Mesendoderm (in vitro differentiated cells): ENCODE measurements around the gene HAVCR2. TPM values are rescaled to one million over a fixed set of nuclear protein-coding genes. Genes with fewer than 3 reads are reported as not detected.

Experiments used
- DNase-seq: peaks from one replicate; pipeline ENCODE4 v3.0.0; 2013
- H2AK5ac ChIP-seq: 2 replicates; pipeline ENCODE4 v1.6.1; 2013; ENCODE audit warnings: low read length, inconsistent platforms
- H2BK120ac ChIP-seq: 2 replicates; pipeline ENCODE4 v1.6.1; 2013; ENCODE audit warnings: low read depth, mild to moderate bottlenecking, low read length, moderate library complexity, mixed read lengths
- H2BK15ac ChIP-seq: replicated peaks from 2 replicates; pipeline ENCODE4 v1.6.1; 2013; ENCODE audit warnings: low read depth, mild to moderate bottlenecking, moderate library complexity
- H2BK5ac ChIP-seq: 2 replicates; pipeline ENCODE4 v1.6.1; 2013; ENCODE audit warnings: low read length, inconsistent platforms
- H3K18ac ChIP-seq: 2 replicates; pipeline ENCODE4 v1.6.1; 2013; ENCODE audit warnings: mild to moderate bottlenecking, low read length, mixed read lengths
- H3K23ac ChIP-seq: one replicate; pipeline ENCODE4 v1.6.1; 2013; ENCODE audit warnings: low read length
- H3K27ac ChIP-seq: 2 replicates; pipeline ENCODE4 v1.5.1; 2013; ENCODE audit warnings: low read depth, mild to moderate bottlenecking, inconsistent platforms, low read length, moderate library complexity
- H3K27me3 ChIP-seq: 2 replicates; pipeline ENCODE4 v1.6.1; 2013; ENCODE audit warnings: low read length, control low read depth, mild to moderate bottlenecking, inconsistent platforms; ENCODE audit not compliant: insufficient read depth, poor library complexity
- H3K36me3 ChIP-seq: 2 replicates; pipeline ENCODE4 v1.6.1; 2013; ENCODE audit warnings: low read length, inconsistent platforms; ENCODE audit not compliant: control insufficient read depth, insufficient read depth
- H3K4ac ChIP-seq: one replicate; pipeline ENCODE4 v1.6.1; 2013; ENCODE audit warnings: low read depth, mild to moderate bottlenecking, low read length, moderate library complexity
- H3K4me1 ChIP-seq: 2 replicates; pipeline ENCODE4 v1.6.1; 2013; ENCODE audit warnings: low read depth, low read length, inconsistent platforms; ENCODE audit not compliant: control insufficient read depth
- H3K4me2 ChIP-seq: 2 replicates; pipeline ENCODE4 v1.6.1; 2013; ENCODE audit warnings: low read length
- H3K4me3 ChIP-seq: 2 replicates; pipeline ENCODE4 v1.5.1; 2013; ENCODE audit warnings: mild to moderate bottlenecking, low read length
- H3K56ac ChIP-seq: one replicate; pipeline ENCODE4 v1.6.1; 2013; ENCODE audit warnings: low read length
- H3K79me1 ChIP-seq: 2 replicates; pipeline ENCODE4 v1.6.1; 2013; ENCODE audit warnings: low read length, inconsistent platforms
- H3K79me2 ChIP-seq: 2 replicates; pipeline ENCODE4 v1.6.1; 2013; ENCODE audit warnings: mild to moderate bottlenecking, low read length; ENCODE audit not compliant: control insufficient read depth, insufficient read depth
- H3K9ac ChIP-seq: 2 replicates; pipeline ENCODE4 v1.6.1; 2013; ENCODE audit warnings: low read length, inconsistent platforms
- H4K5ac ChIP-seq: one replicate; pipeline ENCODE4 v1.6.1; 2013; ENCODE audit warnings: low read length
- H4K8ac ChIP-seq: one replicate; pipeline ENCODE4 v1.6.1; 2013; ENCODE audit warnings: low read depth, mild to moderate bottlenecking, control low read depth, low read length, moderate library complexity
- WGBS: extraction: QIAGEN DNeasy Blood & Tissue Kit; methylation state at CpG from one replicate; pipeline ENCODE4 v1.1.7; 2013; ENCODE audit warnings: low lambda C conversion rate, missing lambda C conversion rate; ENCODE audit not compliant: insufficient coverage; ENCODE audit errors: extremely low coverage; 5-methylcytosine and 5-hydroxymethylcytosine counted together
- polyA plus RNA-seq, 2 experiments: library from polyadenylated mRNA; stranded (reverse); fragments of 200-250 nt; gene quantifications; one replicate each; pipeline ENCODE4 v1.2.3, GENCODE V29; 2013

The HAVCR2 gene
- polyA plus RNA-seq (2013, experiment 1 of 2), result 0.08 TPM
- polyA plus RNA-seq (2013, experiment 2 of 2), result 0.03 TPM

GRCh38 chr5:157108976-157109375 lies at the start of gene HAVCR2:
HAVCR2 (minus strand) TSS chr5:157109044; CDS start chr5:157108983, 61 bp downstream.
- Histone ChIP-seq H3K27ac (no peak within 1 kb of the TSS), H2AK5ac (no peak within 1 kb of the TSS), H3K4me3 (no peak within 1 kb of the TSS), H3K56ac (no peak within 1 kb of the TSS), H2BK15ac (no peak within 1 kb of the TSS), H3K79me2 (no peaks in the 10 kb centered on the region), H4K8ac (no peak within 1 kb of the TSS), H2BK120ac (no peak within 1 kb of the TSS), H3K36me3 (no peaks in the 10 kb centered on the region), H3K79me1 (no peaks in the 10 kb centered on the region), H3K23ac (no peak within 1 kb of the TSS), H4K5ac (no peak within 1 kb of the TSS), H2BK5ac (no peak within 1 kb of the TSS), H3K18ac (no peak within 1 kb of the TSS), H3K9ac (no peak within 1 kb of the TSS), H3K4ac (no peak within 1 kb of the TSS), H3K27me3 (no peaks in the 10 kb centered on the region), H3K4me1 (no peaks in the 10 kb centered on the region), H3K4me2 (no peak within 1 kb of the TSS)
- DNase-seq, result no peak
- no CpG with 5 or more reads among the region's 4 CpGs for WGBS

DNA sequence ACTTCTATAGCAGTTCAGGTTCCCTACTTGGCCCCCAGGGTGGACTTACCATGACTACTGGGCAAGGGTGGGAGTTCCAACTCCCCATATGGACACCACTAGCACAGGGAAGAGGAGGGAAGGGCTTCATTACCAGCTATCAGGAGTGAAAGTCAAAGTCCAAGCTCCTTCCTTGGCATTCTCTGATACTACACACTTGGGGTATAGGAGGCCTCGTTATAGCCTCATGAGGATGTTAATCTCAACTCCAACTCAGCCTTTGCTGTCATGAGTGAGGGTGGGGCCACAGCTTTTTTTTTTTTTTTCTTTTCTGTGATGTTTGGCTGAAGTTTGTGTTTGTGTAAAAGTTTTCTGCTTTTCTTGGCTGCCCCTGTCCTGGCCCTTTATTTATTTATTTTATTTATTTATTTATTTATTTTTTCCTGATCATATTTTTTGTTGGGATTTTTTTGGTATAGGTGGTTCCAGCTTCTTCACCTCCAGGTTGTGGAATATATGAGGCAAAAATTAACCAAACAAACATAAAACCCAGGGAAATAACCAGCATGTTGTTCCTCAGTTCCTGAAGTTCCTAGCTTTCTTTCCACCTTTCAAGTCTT lies 48.5 kb upstream of the HAVCR2 start:
- Histone ChIP-seq H2AK5ac (no peak overlapping the region), H4K5ac (no peak overlapping the region), H2BK120ac (no peak overlapping the region), H3K4me3 (no peak overlapping the region), H2BK5ac (no peak overlapping the region), H3K36me3 (no peaks in the 10 kb centered on the region), H3K4me1 (no peaks in the 10 kb centered on the region), H3K18ac (no peak overlapping the region), H3K79me1 (no peaks in the 10 kb centered on the region), H3K9ac (no peak overlapping the region), H3K4ac (no peak overlapping the region), H3K79me2 (no peaks in the 10 kb centered on the region), H3K27ac (no peak overlapping the region), H3K56ac (no peak overlapping the region), H3K4me2 (no peak overlapping the region), H2BK15ac (no peak overlapping the region), H3K27me3 (no peaks in the 10 kb centered on the region), H4K8ac (no peak overlapping the region), H3K23ac (no peak overlapping the region)
- no CpG with 5 or more reads among the region's 1 CpG for whole genome bisulfite sequencing
- DNase-seq, result no peak

GRCh38 chr5:157155297-157155696 lies 46.5 kb upstream of the HAVCR2 start:
- Histone ChIP-seq H4K8ac (no peak overlapping the region), H3K56ac (no peak overlapping the region), H2BK120ac (no peak overlapping the region), H3K18ac (no peak overlapping the region), H3K4ac (no peak overlapping the region), H3K4me3 (no peak overlapping the region), H2BK5ac (no peak overlapping the region), H3K23ac (no peak overlapping the region), H3K9ac (no peak overlapping the region), H3K4me2 (no peak overlapping the region), H3K27ac (no peak overlapping the region), H3K4me1 (no peaks in the 10 kb centered on the region), H3K79me1 (no peaks in the 10 kb centered on the region), H3K27me3 (no peaks in the 10 kb centered on the region), H2AK5ac (no peak overlapping the region), H2BK15ac (no peak overlapping the region), H3K36me3 (no peaks in the 10 kb centered on the region), H3K79me2 (no peaks in the 10 kb centered on the region), H4K5ac (no peak overlapping the region)
- DNase-seq, result no peak
- whole genome bisulfite sequencing, result no CpG with 5 or more reads among the region's 3 CpGs

- Histone ChIP-seq H3K27ac (no peak overlapping the region), H2BK5ac (no peak overlapping the region), H3K4ac (no peak overlapping the region), H3K56ac (no peak overlapping the region), H3K4me2 (no peak overlapping the region), H3K27me3 (no peaks in the 10 kb centered on the region), H2BK15ac (no peak overlapping the region), H3K9ac (no peak overlapping the region), H4K5ac (no peak overlapping the region), H3K23ac (no peak overlapping the region), H3K79me1 (no peaks in the 10 kb centered on the region), H3K4me3 (no peak overlapping the region), H3K4me1 (no peaks in the 10 kb centered on the region), H3K79me2 (no peaks in the 10 kb centered on the region), H3K36me3 (no peaks in the 10 kb centered on the region), H3K18ac (no peak overlapping the region), H4K8ac (no peak overlapping the region), H2AK5ac (no peak overlapping the region), H2BK120ac (no peak overlapping the region)
- no CpG with 5 or more reads among the region's 3 CpGs for WGBS
- DNase-seq, result no peak
Observed at GRCh38 chr5:157150995-157151394, 42.2 kb upstream of the HAVCR2 start.

GRCh38 chr5:157148734-157149615 lies 40.1 kb upstream of the HAVCR2 start:
- no peaks in the 10 kb centered on the region for H3K27me3 ChIP-seq
- H3K9ac ChIP-seq, result no peak overlapping the region
- H3K56ac ChIP-seq, result no peak overlapping the region
- no peak overlapping the region for H2BK120ac ChIP-seq
- H3K18ac ChIP-seq, result no peak overlapping the region
- DNase-seq, result peak; percentile 73
- no peaks in the 10 kb centered on the region for H3K79me2 ChIP-seq
- H3K23ac ChIP-seq, result no peak overlapping the region
- H3K4me1 ChIP-seq, result no peaks in the 10 kb centered on the region
- H2AK5ac ChIP-seq, result no peak overlapping the region
- no CpG with 5 or more reads among the region's 14 CpGs for WGBS
- H2BK5ac ChIP-seq, result no peak overlapping the region
- H3K79me1 ChIP-seq, result no peaks in the 10 kb centered on the region
- no peak overlapping the region for H3K27ac ChIP-seq
- H2BK15ac ChIP-seq, result no peak overlapping the region
- no peak overlapping the region for H3K4ac ChIP-seq
- H4K8ac ChIP-seq, result no peak overlapping the region
- no peaks in the 10 kb centered on the region for H3K36me3 ChIP-seq
- no peak overlapping the region for H3K4me3 ChIP-seq
- no peak overlapping the region for H4K5ac ChIP-seq
- no peak overlapping the region for H3K4me2 ChIP-seq
